HEK293 (cell line): ENCODE measurements around the gene TMEM51.
A peak's percentile ranks its signal among the peaks of the same experiment; 100 is the strongest.

Experiments
- CTCF ChIA-PET: fragments of 350-600 bp; formaldehyde crosslinking; extraction: SDS; loops from one replicate; lab custom pipeline; 2021; ENCODE audit warnings: antibody characterized with exemption; lab: Yijun Ruan, JAX
- POLR2A ChIA-PET: fragments of 300-600 bp; formaldehyde crosslinking; extraction: SDS; loops from one replicate; lab custom pipeline; 2020; ENCODE audit warnings: antibody characterized with exemption, inconsistent platforms; lab: Yijun Ruan, JAX
- H3K27ac ChIP-seq: fragments of 200-500 bp; sonication (Bioruptor generic); 2 replicates; pipeline ENCODE4 v1.5.1; 2014; ENCODE audit warnings: low read depth, low read length, control low read depth, inconsistent platforms; ENCODE audit errors: extremely low read depth
- H3K36me3 ChIP-seq, 2 experiments: fragments of 200-500 bp in 1 of 2; sonication (Bioruptor generic) in 1 of 2; 1 replicate in 1 of 2; 2 replicates in 1 of 2; pipeline ENCODE4 v1.5.1; 2014 to 2017; ENCODE audit warnings: inconsistent platforms in 2 of 2, low read length in 2 of 2; ENCODE audit not compliant: control insufficient read depth in 2 of 2, insufficient read depth in 1 of 2
- H3K4me1 ChIP-seq: fragments of 200-500 bp; sonication (Bioruptor generic); 2 replicates; pipeline ENCODE4 v1.5.1; 2014; ENCODE audit warnings: mild to moderate bottlenecking, low read length, inconsistent platforms; ENCODE audit not compliant: control insufficient read depth, insufficient read depth
- H3K4me3 ChIP-seq: 2 replicates; pipeline ENCODE4 v1.5.1; 2011; ENCODE audit warnings: low read depth, mild to moderate bottlenecking, control low read depth, low read length, moderate library complexity
- H3K9me3 ChIP-seq: fragments of 200-500 bp; sonication (Bioruptor generic); 2 replicates; pipeline ENCODE4 v1.5.1; 2014; ENCODE audit warnings: low read depth, low read length, inconsistent platforms; ENCODE audit not compliant: control insufficient read depth, insufficient read depth
- ATF2 ChIP-seq: fragments of 450-650 bp; formaldehyde crosslinking; IDR thresholded peaks from 2 replicates; pipeline ENCODE4 v1.5.1; 2016; ENCODE audit warnings: missing biosample characterization, missing genetic modification characterization, low read depth
- BCL11A ChIP-seq: fragments of 450-650 bp; formaldehyde crosslinking; IDR thresholded peaks from 2 replicates; pipeline ENCODE4 v1.5.1; 2016; ENCODE audit warnings: low read depth, missing biosample characterization, missing genetic modification characterization
- EGR2 ChIP-seq: fragments of 450-650 bp; formaldehyde crosslinking; IDR thresholded peaks from 2 replicates; pipeline ENCODE4 v1.5.1; 2016; ENCODE audit warnings: low read depth, missing biosample characterization, missing genetic modification characterization
- GLIS2 ChIP-seq: fragments of 450-650 bp; formaldehyde crosslinking; IDR thresholded peaks from 2 replicates; pipeline ENCODE4 v1.5.1; 2016; ENCODE audit warnings: missing biosample characterization, missing genetic modification characterization
- HOXD13 ChIP-seq: sonication (generic); formaldehyde crosslinking; IDR thresholded peaks from 2 replicates; pipeline ENCODE4 v1.8.0; 2022; ENCODE audit warnings: missing genetic modification reagents, borderline replicate concordance
- KLF9 ChIP-seq: fragments of 450-650 bp; formaldehyde crosslinking; IDR thresholded peaks from 2 replicates; pipeline ENCODE4 v1.5.1; 2016; ENCODE audit warnings: missing biosample characterization, missing genetic modification characterization, low read depth
- MYNN ChIP-seq: fragments of 450-650 bp; formaldehyde crosslinking; IDR thresholded peaks from 2 replicates; pipeline ENCODE4 v1.5.1; 2016; ENCODE audit warnings: missing biosample characterization, missing genetic modification characterization, borderline replicate concordance
- MZF1 ChIP-seq: fragments of 450-650 bp; formaldehyde crosslinking; IDR thresholded peaks from 2 replicates; pipeline ENCODE4 v1.5.1; 2017; ENCODE audit warnings: missing biosample characterization, missing genetic modification characterization, borderline replicate concordance
- REPIN1 ChIP-seq: fragments of 450-650 bp; formaldehyde crosslinking; IDR thresholded peaks from 2 replicates; pipeline ENCODE4 v1.5.1; 2017; ENCODE audit warnings: missing biosample characterization, missing genetic modification characterization, low read depth
- SCRT1 ChIP-seq: fragments of 450-650 bp; formaldehyde crosslinking; IDR thresholded peaks from 2 replicates; pipeline ENCODE4 v1.5.1; 2016; ENCODE audit warnings: missing biosample characterization, missing genetic modification characterization, borderline replicate concordance
- SCRT2 ChIP-seq: fragments of 450-650 bp; formaldehyde crosslinking; IDR thresholded peaks from 2 replicates; pipeline ENCODE4 v1.5.1; 2016; ENCODE audit warnings: missing biosample characterization, missing genetic modification characterization
- SP2 ChIP-seq: fragments of 450-650 bp; formaldehyde crosslinking; IDR thresholded peaks from 2 replicates; pipeline ENCODE4 v1.5.1; 2016; ENCODE audit warnings: missing biosample characterization, missing genetic modification characterization
- ZBTB44 ChIP-seq: fragments of 450-650 bp; IDR thresholded peaks from 2 replicates; pipeline ENCODE4 v1.5.1; 2018; ENCODE audit warnings: missing biosample characterization, mild to moderate bottlenecking, missing genetic modification characterization
- ZFHX2 ChIP-seq: fragments of 450-650 bp; formaldehyde crosslinking; conservative IDR thresholded peaks from 2 replicates; pipeline ENCODE4 v1.5.1; 2016; ENCODE audit warnings: missing biosample characterization, missing genetic modification characterization
- ZFP41 ChIP-seq: fragments of 450-650 bp; formaldehyde crosslinking; IDR thresholded peaks from 2 replicates; pipeline ENCODE4 v1.5.1; 2016; ENCODE audit warnings: missing biosample characterization, missing genetic modification characterization, borderline replicate concordance
- ZFP69B ChIP-seq: fragments of 450-650 bp; formaldehyde crosslinking; IDR thresholded peaks from 2 replicates; pipeline ENCODE4 v1.5.1; 2016; ENCODE audit warnings: missing biosample characterization, missing genetic modification characterization
- ZNF138 ChIP-seq: fragments of 450-650 bp; formaldehyde crosslinking; IDR thresholded peaks from 2 replicates; pipeline ENCODE4 v1.5.1; 2016; ENCODE audit warnings: missing biosample characterization, missing genetic modification characterization, borderline replicate concordance
- ZNF169 ChIP-seq: fragments of 450-650 bp; formaldehyde crosslinking; IDR thresholded peaks from 2 replicates; pipeline ENCODE4 v1.5.1; 2016; ENCODE audit warnings: missing biosample characterization, missing genetic modification characterization
- ZNF18 ChIP-seq: fragments of 450-650 bp; formaldehyde crosslinking; IDR thresholded peaks from 2 replicates; pipeline ENCODE4 v1.5.1; 2016; ENCODE audit warnings: missing biosample characterization, missing genetic modification characterization
- ZNF214 ChIP-seq: fragments of 450-650 bp; formaldehyde crosslinking; IDR thresholded peaks from 2 replicates; pipeline ENCODE4 v1.5.1; 2017; ENCODE audit warnings: missing biosample characterization, mild to moderate bottlenecking, missing genetic modification characterization, borderline replicate concordance
- ZNF280D ChIP-seq: fragments of 450-650 bp; formaldehyde crosslinking; IDR thresholded peaks from 2 replicates; pipeline ENCODE4 v1.5.1; 2016; ENCODE audit warnings: missing biosample characterization, missing genetic modification characterization
- ZNF311 ChIP-seq: fragments of 450-650 bp; formaldehyde crosslinking; IDR thresholded peaks from 2 replicates; pipeline ENCODE4 v1.5.1; 2017; ENCODE audit warnings: missing biosample characterization, missing genetic modification characterization, borderline replicate concordance
- ZNF341 ChIP-seq: fragments of 450-650 bp; formaldehyde crosslinking; IDR thresholded peaks from 2 replicates; pipeline ENCODE4; 2016; ENCODE audit warnings: low read depth, missing biosample characterization, missing genetic modification characterization
- ZNF366 ChIP-seq: fragments of 450-650 bp; formaldehyde crosslinking; conservative IDR thresholded peaks from 2 replicates; pipeline ENCODE4 v1.5.1; 2016; ENCODE audit warnings: missing biosample characterization, missing genetic modification characterization
- ZNF391 ChIP-seq: fragments of 450-650 bp; formaldehyde crosslinking; IDR thresholded peaks from 2 replicates; pipeline ENCODE4 v1.5.1; 2016; ENCODE audit warnings: low read depth, missing biosample characterization, missing genetic modification characterization, borderline replicate concordance
- ZNF488 ChIP-seq: fragments of 450-650 bp; formaldehyde crosslinking; IDR thresholded peaks from 2 replicates; pipeline ENCODE4 v1.5.1; 2016; ENCODE audit warnings: missing biosample characterization, missing genetic modification characterization
- ZNF548 ChIP-seq: fragments of 450-650 bp; formaldehyde crosslinking; IDR thresholded peaks from 2 replicates; pipeline ENCODE4 v1.5.1; 2016; ENCODE audit warnings: missing biosample characterization, missing genetic modification characterization
- ZNF580 ChIP-seq: fragments of 450-650 bp; formaldehyde crosslinking; IDR thresholded peaks from 2 replicates; pipeline ENCODE4 v1.5.1; 2016; ENCODE audit warnings: missing biosample characterization, missing genetic modification characterization
- ZNF777 ChIP-seq: fragments of 450-650 bp; formaldehyde crosslinking; IDR thresholded peaks from 2 replicates; pipeline ENCODE4 v1.5.1; 2017; ENCODE audit warnings: missing biosample characterization, missing genetic modification characterization, borderline replicate concordance

TMEM51 gene

GRCh38 chr1:15196069-15196468, 42.5 kb downstream of the TMEM51 start (continued):
- no peak for TF ChIP-seq ZNF18 (tag by site-specific recombination)
- no peak for TF ChIP-seq ZNF548
- no peak for TF ChIP-seq SCRT2 (tag by site-specific recombination)
- no peak for TF ChIP-seq ZNF366 (tag by site-specific recombination)
- TF ChIP-seq BCL11A: no peak
- 0 out of 2 replicates have a peak, but pooled peaks have one; percentile 27 for TF ChIP-seq ZNF341 (tag by site-specific recombination)
- TF ChIP-seq SCRT1 (tag by site-specific recombination): no peak
- no peak for TF ChIP-seq ZNF280D (tag by site-specific recombination)
- TF ChIP-seq ZFP41: no peak
- peak; percentile 68 for TF ChIP-seq EGR2 (tag by site-specific recombination)
- TF ChIP-seq GLIS2: no peak
- no peak for TF ChIP-seq MZF1 (tag by site-specific recombination)
- no peak for TF ChIP-seq MYNN (tag by site-specific recombination)
- TF ChIP-seq ZNF391 (tag by site-specific recombination): no peak
- TF ChIP-seq ZFP69B (tag by site-specific recombination): no peak
- peak; percentile 69 for TF ChIP-seq ZFHX2
- no peak for TF ChIP-seq ATF2 (tag by site-specific recombination)
- no peak for TF ChIP-seq ZNF777
- TF ChIP-seq ZNF169: no peak
- TF ChIP-seq ZNF214: no peak

GRCh38 chr1:15196807-15197530, 43.4 kb downstream of the TMEM51 start:
- CTCF ChIA-PET: interaction anchor here (0.6 to 1.3 kb wide), 2 partner anchors 75 to 87 kb away, joined by 3 to 5 read pairs; no protein-coding TSS in a partner anchor
- no peak overlapping the region; the same call in 1 of the 2 replicates for H3K27ac ChIP-seq
- peaks cover 7% of the 10 kb centered on the region for H3K4me1 ChIP-seq
- H3K36me3 ChIP-seq: no peaks in the 10 kb centered on the region
- no peaks in the 10 kb centered on the region for H3K9me3 ChIP-seq
- no peak overlapping the region for H3K4me3 ChIP-seq
- POLR2A ChIA-PET: no interaction called here
- TF ChIP-seq ZNF311 (tag by site-specific recombination): no peak
- TF ChIP-seq GLIS2: no peak
- TF ChIP-seq ZBTB44 (tag by site-specific recombination): peak; percentile 24; the same call in 1 of the 2 replicates
- no peak for TF ChIP-seq HOXD13 (CRISPR knock-in tag)
- no peak for TF ChIP-seq ZNF580
- no peak for TF ChIP-seq REPIN1 (tag by site-specific recombination)
- TF ChIP-seq ZNF169: no peak
- no peak for TF ChIP-seq ZNF488 (tag by site-specific recombination)
- no peak for TF ChIP-seq KLF9
- TF ChIP-seq SP2 (tag by site-specific recombination): peak; percentile 43
- no peak for TF ChIP-seq ZNF138
